H1 (cell line): ENCODE data around the gene ARID1B. TPM values are rescaled to one million over a fixed set of nuclear protein-coding genes. Genes with fewer than 3 reads are reported as not detected.

ENCODE experiments used
- CTCF ChIA-PET: fragments of 300-600 bp; sonication (Branson Sonifier 250); formaldehyde crosslinking; loops from one replicate; lab custom pipeline; 2021; ENCODE audit not compliant: partially characterized antibody; lab: Charles Lee
- POLR2A ChIA-PET: fragments of 300-600 bp; sonication (Branson Sonifier 250); formaldehyde crosslinking; loops from one replicate; lab custom pipeline; 2021; ENCODE audit warnings: inconsistent platforms; ENCODE audit not compliant: partially characterized antibody; lab: Charles Lee
- DNase-seq, 2 experiments: peaks; one replicate each; pipeline versions ENCODE4 v3.0.0 to v3.0.0-alpha.2; 2010 to 2022; ENCODE audit warnings: low spot score in 2 of 2, low read depth in 1 of 2, mixed read lengths in 1 of 2
- FAIRE-seq: peaks from 2 replicates; lab custom pipeline; 2011; peaks lifted over from hg19 to GRCh38; lab: Jason Lieb, UNC
- H2AFZ ChIP-seq: 2 replicates; pipeline ENCODE4 v1.8.1; 2012; ENCODE audit warnings: low read length, inconsistent platforms
- H2AK5ac ChIP-seq: 2 replicates; pipeline ENCODE4 v1.6.1; 2013; ENCODE audit warnings: low read depth, low read length
- H2BK120ac ChIP-seq: replicated peaks from 2 replicates; pipeline ENCODE3; 2013; ENCODE audit warnings: low read depth, low read length, inconsistent platforms
- H2BK12ac ChIP-seq: 2 replicates; pipeline ENCODE4 v1.6.1; 2013; ENCODE audit warnings: low read depth, low read length
- H2BK15ac ChIP-seq: 2 replicates; pipeline ENCODE4 v1.6.1; 2013; ENCODE audit warnings: low read length
- H2BK20ac ChIP-seq: 2 replicates; pipeline ENCODE4 v1.6.1; 2013; ENCODE audit warnings: low read length
- H2BK5ac ChIP-seq: 2 replicates; pipeline ENCODE4 v1.6.1; 2013; ENCODE audit warnings: low read depth, low read length
- H3K14ac ChIP-seq: 2 replicates; pipeline ENCODE4 v1.6.1; 2013; ENCODE audit warnings: inconsistent platforms; ENCODE audit not compliant: insufficient read length
- H3K18ac ChIP-seq: 2 replicates; pipeline ENCODE4 v1.6.1; 2013; ENCODE audit warnings: low read length; ENCODE audit errors: extremely low read depth
- H3K23ac ChIP-seq: 2 replicates; pipeline ENCODE4 v1.6.1; 2013; ENCODE audit warnings: inconsistent platforms; ENCODE audit not compliant: insufficient read length
- H3K23me2 ChIP-seq: 2 replicates; pipeline ENCODE4 v1.6.1; 2013; ENCODE audit warnings: low read depth, low read length
- H3K27ac ChIP-seq: 2 replicates; pipeline ENCODE4 v1.6.1; 2011; ENCODE audit warnings: low read depth, low read length, inconsistent platforms
- H3K27me3 ChIP-seq, 4 experiments: replicated peaks in 1 of 4; 1 replicate in 1 of 4; 2 replicates in 3 of 4; pipeline versions ENCODE4 v1.6.1 to v1.8.1; 2011 to 2013; ENCODE audit warnings: low read length in 3 of 4, mild to moderate bottlenecking in 3 of 4, inconsistent platforms in 2 of 4, mixed read lengths in 2 of 4, moderate library complexity in 1 of 4; ENCODE audit not compliant: control insufficient read depth in 3 of 4, insufficient read depth in 3 of 4; ENCODE audit errors: extremely low read depth in 1 of 4
- H3K36me3 ChIP-seq, 4 experiments: 2 replicates each; pipeline versions ENCODE4 v1.6.1 to v1.8.1; 2011 to 2013; ENCODE audit warnings: mild to moderate bottlenecking in 4 of 4, low read length in 3 of 4, moderate library complexity in 2 of 4, control low read depth in 1 of 4, inconsistent platforms in 1 of 4; ENCODE audit not compliant: insufficient read depth in 4 of 4, control insufficient read depth in 2 of 4
- H3K4ac ChIP-seq: replicated peaks from 2 replicates; pipeline ENCODE3; 2013; ENCODE audit warnings: low read length, low read depth, mixed read lengths, inconsistent platforms; ENCODE audit not compliant: insufficient read length
- H3K4me1 ChIP-seq, 4 experiments: replicated peaks in 1 of 4; 1 replicate in 1 of 4; 2 replicates in 3 of 4; pipeline versions ENCODE4 v1.6.1 to v1.8.1; 2011 to 2013; ENCODE audit warnings: low read length in 3 of 4, inconsistent platforms in 2 of 4, mixed read lengths in 1 of 4; ENCODE audit not compliant: insufficient read depth in 4 of 4, control insufficient read depth in 3 of 4
- H3K4me2 ChIP-seq, 2 experiments: 2 replicates each; pipeline versions ENCODE4 v1.6.1 to v1.8.1; 2011 to 2013; ENCODE audit warnings: low read depth in 2 of 2, low read length in 2 of 2, control low read depth in 1 of 2, inconsistent platforms in 1 of 2, mild to moderate bottlenecking in 1 of 2; ENCODE audit not compliant: insufficient read depth in 1 of 2
- H3K4me3 ChIP-seq, 4 experiments: fragments of 200-600, 300-600 bp in 1 of 4; sonication (generic), shearing (Covaris generic), sonication (Bioruptor Twin) in 1 of 4; 2 replicates each; pipeline versions ENCODE4 v1.5.1 to v1.8.1; 2011 to 2016; ENCODE audit warnings: low read length in 4 of 4, low read depth in 3 of 4, control low read depth in 2 of 4, inconsistent platforms in 2 of 4, mild to moderate bottlenecking in 2 of 4, mixed read lengths in 1 of 4, moderate library complexity in 1 of 4; ENCODE audit not compliant: insufficient read depth in 2 of 4; ENCODE audit errors: extremely low read depth in 1 of 4
- H3K56ac ChIP-seq: replicated peaks from 2 replicates; pipeline ENCODE3; 2013; ENCODE audit warnings: low read depth, mild to moderate bottlenecking, mixed read lengths, low read length, inconsistent platforms; ENCODE audit not compliant: insufficient read length
- H3K79me1 ChIP-seq: 2 replicates; pipeline ENCODE4 v1.6.1; 2013; ENCODE audit warnings: low read depth, low read length, control low read depth
- H3K79me2 ChIP-seq, 2 experiments: 2 replicates each; pipeline versions ENCODE4 v1.6.1 to v1.8.1; 2012 to 2013; ENCODE audit warnings: low read length in 2 of 2, mild to moderate bottlenecking in 2 of 2, inconsistent platforms in 1 of 2; ENCODE audit not compliant: insufficient read depth in 2 of 2, control insufficient read depth in 1 of 2
- H3K9ac ChIP-seq, 4 experiments: replicated peaks in 1 of 4; 1 replicate in 1 of 4; 2 replicates in 3 of 4; pipeline versions ENCODE4 v1.6.1 to v1.8.1; 2011 to 2013; ENCODE audit warnings: low read depth in 3 of 4, low read length in 3 of 4, control low read depth in 2 of 4, mild to moderate bottlenecking in 2 of 4, moderate library complexity in 2 of 4, inconsistent platforms in 1 of 4; ENCODE audit errors: extremely low read depth in 1 of 4
- H3K9me3 ChIP-seq, 2 experiments: 2 replicates each; pipeline versions ENCODE4 v1.6.1 to v1.8.1; 2012 to 2013; ENCODE audit warnings: mild to moderate bottlenecking in 2 of 2, moderate library complexity in 2 of 2, control low read depth in 1 of 2, inconsistent platforms in 1 of 2, low read depth in 1 of 2, low read length in 1 of 2, mixed read lengths in 1 of 2; ENCODE audit not compliant: insufficient read depth in 2 of 2
- H4K20me1 ChIP-seq, 2 experiments: replicated peaks in 1 of 2; 2 replicates each; pipeline versions ENCODE3 to v1.8.1; 2011 to 2013; ENCODE audit warnings: inconsistent platforms in 2 of 2, low read length in 2 of 2, mild to moderate bottlenecking in 1 of 2; ENCODE audit not compliant: insufficient read depth in 2 of 2, control insufficient read depth in 1 of 2
- H4K5ac ChIP-seq: 2 replicates; pipeline ENCODE4 v1.6.1; 2013; ENCODE audit warnings: low read length, low read depth, mixed read lengths, inconsistent platforms; ENCODE audit not compliant: insufficient read length
- H4K8ac ChIP-seq: 2 replicates; pipeline ENCODE4 v1.8.0; 2013; ENCODE audit warnings: mild to moderate bottlenecking, moderate library complexity, low read length, inconsistent platforms; ENCODE audit not compliant: insufficient read depth; ENCODE audit errors: extremely low read depth
- H4K91ac ChIP-seq: replicated peaks from 2 replicates; pipeline ENCODE3; 2013; ENCODE audit warnings: low read length, mixed read lengths, inconsistent platforms; ENCODE audit not compliant: insufficient read length
- BCL11A ChIP-seq, 2 experiments: IDR thresholded peaks; one replicate each; pipeline ENCODE4 v1.6.1; 2011; ENCODE audit warnings: low read depth in 2 of 2, low read length in 2 of 2, mild to moderate bottlenecking in 2 of 2
- CBX5 ChIP-seq: fragments of 300-800, 300-1000 bp; sonication (generic); IDR thresholded peaks from 2 replicates; pipeline ENCODE4 v1.7.1; 2016; ENCODE audit warnings: antibody characterized with exemption, low read length, low read depth
- YY1 ChIP-seq: IDR thresholded peaks from 2 replicates; pipeline ENCODE4 v1.6.1; 2011; ENCODE audit warnings: low read depth, mild to moderate bottlenecking, low read length
- WGBS, 2 experiments: shearing (Covaris generic) in 1 of 2; methylation state at CpG; one replicate each; pipeline versions ENCODE4 v1.1.6 to v1.1.7; 2013 to 2015; ENCODE audit warnings: low lambda C conversion rate in 2 of 2, mixed read lengths in 2 of 2, inconsistent platforms in 1 of 2, low coverage in 1 of 2, missing lambda C conversion rate in 1 of 2; ENCODE audit not compliant: insufficient replicate concordance in 2 of 2, insufficient coverage in 1 of 2, insufficient read length in 1 of 2; ENCODE audit errors: extremely low coverage in 1 of 2, missing lambda C conversion rate in 1 of 2; 5-methylcytosine and 5-hydroxymethylcytosine counted together
- polyA plus RNA-seq, 7 experiments: library from polyadenylated mRNA; depleted of rRNA in 3 of 7; stranded (reverse) in 5 of 7; unstranded in 2 of 7; fragments of >200 nt in 5 of 7; fragments of 200-250 nt in 2 of 7; gene quantifications; 1 replicate in 5 of 7; 2 replicates in 1 of 7; 4 replicates in 1 of 7; pipeline versions ENCODE4 v1.2.1 to v1.2.3, GENCODE V29; 2011 to 2013; ENCODE audit warnings: missing spikeins in 2 of 7, mixed read lengths in 2 of 7
- total RNA-seq: library from RNA; stranded (reverse); fragmentation: NEBNext Ultra II Directional; extraction: Animal tissue kit (Norgen Biotek cat#: 25700); gene quantifications from 2 replicates; pipeline ENCODE4 v1.2.1, GENCODE V29; 2021

Gene ARID1B
- total and polyA plus RNA-seq, 2 of the 8 experiments (the other 6 are each of a cell fraction or from before 2014, with no cell fraction given): 24.3 to 70.3 TPM

DNA sequence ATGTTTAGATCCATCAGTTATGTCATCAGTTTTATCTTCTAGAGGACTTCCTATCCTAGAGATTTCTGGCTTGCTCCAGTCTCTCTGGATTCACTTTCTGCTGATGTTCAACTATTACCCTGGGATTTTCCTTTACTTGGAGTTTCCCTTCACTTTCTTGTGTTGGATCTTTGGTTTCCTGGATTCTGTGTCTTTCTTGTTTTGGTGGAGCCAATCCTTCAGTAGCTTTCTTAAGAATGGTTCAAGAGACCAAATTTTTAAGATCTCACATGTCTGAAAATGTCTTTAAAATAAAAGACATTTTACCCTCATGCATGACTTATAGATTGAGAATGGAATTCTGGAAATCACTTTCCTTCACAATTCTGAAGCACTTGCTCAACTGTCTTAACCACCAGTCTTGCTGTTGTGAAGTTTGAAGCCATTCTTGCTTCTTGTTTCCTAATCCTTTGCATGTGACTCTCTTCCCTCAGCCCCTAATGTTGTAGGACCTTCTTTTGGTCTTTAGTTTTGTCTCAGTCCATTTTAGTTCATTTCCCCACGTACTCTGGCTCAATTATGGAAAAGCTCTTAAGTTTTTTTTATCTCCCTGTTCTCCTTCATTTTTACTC is 87.9 kb downstream of the ARID1B start:
- Histone ChIP-seq H2AFZ (no peak overlapping the region), H3K9ac (no peak overlapping the region), H3K4ac (no peak overlapping the region), H3K56ac (no peak overlapping the region), H2BK20ac (no peak overlapping the region), H3K27me3 (no peaks in the 10 kb centered on the region), H3K14ac (no peak overlapping the region), H3K18ac (no peak overlapping the region), H3K36me3 (no peaks in the 10 kb centered on the region)
- no peak for DNase-seq
- CTCF ChIA-PET: interaction anchor here (0.9 to 2.4 kb wide), 4 partner anchors 9 to 97 kb away, joined by 3 to 12 read pairs (median 3); no protein-coding TSS in a partner anchor
- no peak for TF ChIP-seq BCL11A (IDR thresholded peaks at IDR 0.05; ENCODE audit: low read depth in 2 of 2, low read length in 2 of 2)
- TF ChIP-seq CBX5: no peak
- no peak for TF ChIP-seq YY1
- TF ChIP-seq, all 59 proteins: peak for 0
- 87% methylated on average over 1 of the region's 1 CpG; no CpG with 5 or more reads in 1 of the 2 experiments for WGBS, 2 experiments
- Histone ChIP-seq H2BK120ac (no peak overlapping the region), H3K79me1 (peaks cover 19% of the 10 kb centered on the region), H2BK15ac (no peak overlapping the region), H4K91ac (no peak overlapping the region), H3K4me1 (peaks cover 0 to 20% (median 14%) of the 10 kb centered on the region in 4 experiments), H4K20me1 (peaks cover 12 to 23% of the 10 kb centered on the region in 2 experiments), H3K27ac (no peak overlapping the region), H2BK5ac (no peak overlapping the region), H3K23me2 (no peaks in the 10 kb centered on the region), H4K5ac (no peak overlapping the region), H3K79me2 (peaks cover 12 to 100% of the 10 kb centered on the region in 2 experiments), H2BK12ac (no peak overlapping the region), H3K9me3 (no peaks in the 10 kb centered on the region), H3K23ac (no peak overlapping the region), H3K4me2 (no peak overlapping the region), H3K4me3 (no peak overlapping the region), H4K8ac (no peak overlapping the region), H2AK5ac (no peak overlapping the region)
- POLR2A ChIA-PET: interaction anchor here (1.8 kb wide), 1 partner anchor 14 kb away, joined by 4 read pairs; no protein-coding TSS in a partner anchor
- no peak for FAIRE-seq
